Stimulated activated CD8-positive, alpha-beta memory T cell treated with anti-CD3 and anti-CD28 coated beads, Interleukin-12 subunit alpha, Interleukin-12 subunit beta, amount 100 ng/mL, for 1 hour (primary cell): ENCODE data around the gene NR1I3.
"Not testable (repeated sequence)": the region's sequence is repeated elsewhere in the genome, so short reads cannot be mapped to it uniquely, and the experiment has no call there.

Source experiments
- DNase-seq: peaks from one replicate; pipeline ENCODE4 v3.0.0-alpha.2; 2020; ENCODE audit warnings: low read depth

The NR1I3 gene

GRCh38 chr1:161238039-161238473, at the start of gene NR1I3:
TSS of gene NR1I3 (minus strand) at chr1:161238203. CDS start at chr1:161236565, 1,638 bp downstream.
- DNase-seq: no peak

GRCh38 chr1:161287482-161288054, 49.6 kb upstream of the NR1I3 start:
- DNase-seq: no peak

GRCh38 chr1:161285521-161285920, 47.5 kb upstream of the NR1I3 start:
- DNase-seq: no peak

GRCh38 chr1:161285113-161285512, 47.1 kb upstream of the NR1I3 start:
- DNase-seq: no peak

GRCh38 chr1:161282991-161283390, 45.0 kb upstream of the NR1I3 start:
- no peak for DNase-seq

- DNase-seq: no peak
Measured at GRCh38 chr1:161274874-161275273, 36.9 kb upstream of the NR1I3 start.

- DNase-seq: no peak
Measured at GRCh38 chr1:161273402-161273801, 35.4 kb upstream of the NR1I3 start.

- no peak for DNase-seq
Measured at GRCh38 chr1:161267321-161267720, 29.3 kb upstream of the NR1I3 start.

GRCh38 chr1:161266836-161267235, 28.8 kb upstream of the NR1I3 start:
- DNase-seq: no peak

- no peak for DNase-seq
Measured at GRCh38 chr1:161266202-161266601, 28.2 kb upstream of the NR1I3 start.

GRCh38 chr1:161265305-161265704, 27.3 kb upstream of the NR1I3 start:
- no peak for DNase-seq

- DNase-seq: no peak
Measured at GRCh38 chr1:161261261-161262235, 23.5 kb upstream of the NR1I3 start.

GRCh38 chr1:161260376-161261260, 22.6 kb upstream of the NR1I3 start:
- no peak for DNase-seq

- no peak for DNase-seq
Measured at GRCh38 chr1:161259765-161260164, 21.8 kb upstream of the NR1I3 start.

- DNase-seq: no peak
Measured at GRCh38 chr1:161259345-161259702, 21.3 kb upstream of the NR1I3 start.

- no peak for DNase-seq
Measured at GRCh38 chr1:161258439-161259344, 20.7 kb upstream of the NR1I3 start, which contains the start of gene PCP4L1. TSS of gene PCP4L1 (plus strand) at chr1:161258745. CDS start at chr1:161258975, 230 bp downstream.

GRCh38 chr1:161257109-161257508, 19.1 kb upstream of the NR1I3 start:
- not testable (repeated sequence) for DNase-seq

GRCh38 chr1:161255955-161256520, 18.0 kb upstream of the NR1I3 start:
- not testable (repeated sequence) for DNase-seq

GRCh38 chr1:161255302-161255701, 17.3 kb upstream of the NR1I3 start:
- not testable (repeated sequence) for DNase-seq

GRCh38 chr1:161251579-161251978, 13.6 kb upstream of the NR1I3 start:
- DNase-seq: no peak

GRCh38 chr1:161250829-161251228, 12.8 kb upstream of the NR1I3 start:
- DNase-seq: no peak
